GM20000 (cell line): ENCODE measurements around the gene LCT.

Source experiments
- DNase-seq: peaks from one replicate; pipeline ENCODE4 v3.0.0; 2012; ENCODE audit warnings: low spot score
- TF ChIP-seq, protein P1 (sequence below): IDR thresholded peaks from 2 replicates; pipeline ENCODE4 v1.5.1; 2012; ENCODE audit warnings: mild to moderate bottlenecking, control low read depth; ENCODE audit errors: extremely low read depth, missing control alignments

Gene LCT

DNA sequence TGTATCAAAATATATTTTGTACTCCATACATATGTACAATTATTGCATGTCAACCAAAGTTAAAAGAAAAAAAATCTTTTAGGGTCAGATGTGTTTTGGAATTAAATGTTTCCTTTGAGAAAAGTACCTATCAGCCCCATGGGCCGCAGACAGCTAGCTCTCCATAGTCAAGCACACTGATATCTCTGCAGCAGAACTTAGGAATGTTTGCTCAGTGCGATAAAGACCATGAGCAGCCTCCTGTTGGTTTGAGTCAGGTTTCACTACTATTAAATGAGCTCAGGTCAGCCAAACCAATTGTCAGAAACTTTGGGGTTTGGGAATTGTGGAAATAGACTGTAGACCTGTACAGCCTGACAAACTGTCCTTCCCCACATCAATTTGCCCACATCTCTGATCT, 33.7 kb downstream of the LCT start:
- TF ChIP-seq, protein P1, sequence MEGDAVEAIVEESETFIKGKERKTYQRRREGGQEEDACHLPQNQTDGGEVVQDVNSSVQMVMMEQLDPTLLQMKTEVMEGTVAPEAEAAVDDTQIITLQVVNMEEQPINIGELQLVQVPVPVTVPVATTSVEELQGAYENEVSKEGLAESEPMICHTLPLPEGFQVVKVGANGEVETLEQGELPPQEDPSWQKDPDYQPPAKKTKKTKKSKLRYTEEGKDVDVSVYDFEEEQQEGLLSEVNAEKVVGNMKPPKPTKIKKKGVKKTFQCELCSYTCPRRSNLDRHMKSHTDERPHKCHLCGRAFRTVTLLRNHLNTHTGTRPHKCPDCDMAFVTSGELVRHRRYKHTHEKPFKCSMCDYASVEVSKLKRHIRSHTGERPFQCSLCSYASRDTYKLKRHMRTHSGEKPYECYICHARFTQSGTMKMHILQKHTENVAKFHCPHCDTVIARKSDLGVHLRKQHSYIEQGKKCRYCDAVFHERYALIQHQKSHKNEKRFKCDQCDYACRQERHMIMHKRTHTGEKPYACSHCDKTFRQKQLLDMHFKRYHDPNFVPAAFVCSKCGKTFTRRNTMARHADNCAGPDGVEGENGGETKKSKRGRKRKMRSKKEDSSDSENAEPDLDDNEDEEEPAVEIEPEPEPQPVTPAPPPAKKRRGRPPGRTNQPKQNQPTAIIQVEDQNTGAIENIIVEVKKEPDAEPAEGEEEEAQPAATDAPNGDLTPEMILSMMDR: no peak
- no peak for DNase-seq

DNA sequence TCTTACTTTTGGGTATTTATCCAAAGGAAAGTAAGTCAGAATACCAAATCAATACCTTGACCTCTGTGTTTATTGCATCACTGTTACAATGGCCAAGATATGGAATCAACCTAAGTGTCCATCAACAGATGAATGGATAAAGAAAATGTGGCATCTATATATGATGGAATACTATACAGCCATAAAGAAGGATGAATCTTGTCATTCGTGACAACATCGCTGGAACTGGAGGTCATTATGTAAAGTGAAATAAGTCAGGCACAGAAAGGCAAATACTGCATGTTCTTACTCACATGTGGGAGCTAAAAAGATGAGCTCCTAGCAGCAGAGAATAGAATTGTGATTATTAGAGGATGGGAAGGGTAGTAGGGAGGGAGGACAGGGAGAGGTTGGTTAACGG, 34.6 kb downstream of the LCT start:
- no peak for DNase-seq
- TF ChIP-seq, protein P1: no peak

DNA sequence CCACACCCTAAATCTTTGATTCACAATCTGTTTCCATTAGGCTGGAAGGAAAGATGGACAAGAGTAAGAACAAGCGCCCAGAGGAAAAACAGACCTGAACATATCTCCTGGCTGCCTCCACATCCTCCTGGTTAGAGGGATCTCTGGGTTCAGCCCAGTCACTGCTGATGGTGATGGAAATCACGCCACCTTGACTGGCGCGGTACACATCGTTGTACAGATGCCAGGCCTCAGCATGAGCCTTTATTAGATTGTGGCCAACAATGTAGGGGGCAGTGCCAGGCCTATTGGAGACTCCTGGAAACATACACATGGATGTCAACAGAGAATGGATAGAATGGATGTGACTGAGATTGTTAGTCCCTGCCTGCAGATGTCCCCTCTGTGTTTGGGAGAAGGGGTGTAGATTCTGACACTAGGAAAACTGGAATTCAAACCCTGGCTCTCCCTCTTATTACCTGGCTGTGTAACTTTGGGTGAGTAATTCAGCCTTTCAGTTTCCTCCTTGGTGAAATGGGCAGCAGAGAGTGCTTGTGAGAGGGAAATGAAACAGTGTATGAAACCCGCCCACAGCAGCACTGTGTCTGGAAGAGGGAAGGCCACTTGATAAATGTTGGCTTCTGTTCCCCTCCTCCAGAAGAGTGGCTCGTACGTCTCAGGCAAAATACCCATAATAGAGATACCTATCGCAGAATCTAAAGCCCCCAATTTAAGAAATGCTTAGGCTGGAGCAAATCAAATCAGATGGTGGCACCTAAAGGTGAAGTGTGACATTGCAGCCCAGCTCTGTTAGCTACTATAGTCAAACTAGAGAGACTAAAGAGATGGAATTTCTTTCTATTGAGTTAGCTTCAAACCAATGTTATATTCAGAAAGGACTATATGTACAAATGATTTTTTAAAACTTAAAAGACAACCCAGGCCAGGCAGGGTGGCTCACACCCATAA, 36.2 kb downstream of the LCT start:
- TF ChIP-seq, protein P1: no peak
- DNase-seq: no peak

DNA sequence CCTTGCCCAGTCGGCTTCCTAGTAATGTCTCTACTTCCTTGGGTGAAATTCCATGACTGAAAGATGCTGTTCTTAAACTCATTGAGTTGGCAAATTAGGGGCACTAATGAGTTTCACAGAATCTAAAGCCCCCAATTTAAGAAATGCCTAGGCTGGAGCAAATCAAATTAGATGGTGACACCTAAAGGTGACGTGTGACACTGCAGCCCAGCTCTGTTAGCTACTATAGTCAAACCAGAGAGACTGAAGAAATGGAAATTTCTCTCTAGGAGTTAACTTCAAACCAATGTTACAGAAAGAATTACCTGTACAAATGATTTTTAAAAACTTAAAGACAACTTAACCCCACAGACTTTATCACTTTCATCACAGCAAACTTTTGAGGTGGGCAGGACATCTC, 37.2 kb downstream of the LCT start:
- DNase-seq: no peak
- TF ChIP-seq, protein P1: no peak

DNA sequence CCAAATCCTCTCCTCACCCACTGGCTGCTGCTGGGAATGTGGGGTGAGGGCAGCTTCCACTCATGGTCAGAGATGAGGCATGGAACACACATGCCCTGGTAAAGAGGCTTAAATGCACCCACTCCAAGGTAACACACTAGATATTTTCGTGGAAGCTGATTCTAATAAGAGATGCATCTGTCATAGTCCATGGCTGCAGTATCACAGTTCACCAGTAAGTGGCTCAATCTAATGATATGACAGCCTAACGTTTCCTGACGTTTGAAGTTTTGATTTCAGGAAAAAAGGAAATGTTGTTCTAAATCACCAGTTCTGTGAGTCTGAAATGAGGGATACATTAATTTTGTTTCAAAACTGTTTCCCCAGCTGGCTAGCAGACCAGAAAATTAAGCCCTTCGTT, 38.2 kb downstream of the LCT start:
- DNase-seq: no peak
- TF ChIP-seq, protein P1: no peak

DNA sequence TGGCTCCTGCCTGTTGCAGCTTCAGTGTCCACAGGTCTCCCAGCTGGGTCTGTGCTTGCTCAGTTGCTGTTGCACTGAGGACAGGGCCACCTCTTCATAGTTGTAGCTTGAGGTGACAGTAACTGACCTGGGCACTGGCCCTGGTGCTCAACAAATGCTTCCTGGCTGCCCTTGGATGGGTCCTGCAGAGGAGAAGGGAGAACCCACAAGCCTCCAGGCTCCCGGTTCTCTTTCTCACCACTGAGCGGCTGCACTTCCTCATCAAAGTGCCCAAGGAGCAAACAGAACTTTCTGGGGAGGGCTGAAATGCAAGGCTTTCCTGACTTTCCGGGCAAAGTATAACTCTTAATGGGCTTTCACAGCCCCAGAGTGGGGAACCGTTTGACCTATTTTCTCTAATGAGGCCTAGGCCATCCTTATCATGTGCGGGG, 38.7 kb downstream of the LCT start:
- DNase-seq: no peak
- TF ChIP-seq, protein P1: no peak

DNA sequence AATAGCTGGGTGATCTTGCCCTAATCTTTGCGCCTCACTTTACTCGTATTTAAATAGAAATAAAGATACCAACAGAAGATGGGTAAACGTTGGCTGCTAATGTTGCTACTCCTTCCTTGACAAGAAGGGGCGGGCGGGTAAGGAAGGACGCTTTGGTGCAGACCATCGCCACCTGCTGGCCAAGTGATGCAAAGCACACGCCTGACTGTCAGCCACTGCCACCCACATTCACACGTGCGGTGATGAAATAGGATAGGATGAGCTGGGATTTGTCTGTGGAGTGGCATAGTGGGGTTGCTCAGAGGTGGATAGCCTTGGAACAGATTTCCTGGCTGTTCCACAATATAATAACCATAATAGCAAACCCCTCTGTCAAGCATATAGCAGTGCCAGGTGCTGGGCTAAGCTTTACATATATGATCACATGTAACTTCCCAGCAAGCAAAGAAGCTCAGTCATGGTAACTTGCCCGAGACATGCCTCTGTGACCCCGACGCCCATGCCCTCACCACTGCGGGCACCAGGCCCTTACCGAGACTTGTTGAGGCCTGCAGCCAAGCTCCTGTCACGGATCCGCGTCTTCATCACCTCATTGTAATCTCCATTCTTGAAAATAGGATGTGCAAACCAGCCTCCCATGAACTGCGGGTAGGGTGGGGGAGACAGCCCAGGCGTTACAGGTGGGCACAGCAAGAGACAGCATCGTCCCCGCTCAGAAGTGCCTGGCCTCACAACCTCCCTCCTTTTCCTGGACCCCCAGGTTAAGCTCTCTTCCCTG, 39.3 kb downstream of the LCT start:
- DNase-seq: peak; percentile 74
- TF ChIP-seq, protein P1: peak; percentile 94
